ENCODE data around the gene NPR3.

The NPR3 gene

DNA sequence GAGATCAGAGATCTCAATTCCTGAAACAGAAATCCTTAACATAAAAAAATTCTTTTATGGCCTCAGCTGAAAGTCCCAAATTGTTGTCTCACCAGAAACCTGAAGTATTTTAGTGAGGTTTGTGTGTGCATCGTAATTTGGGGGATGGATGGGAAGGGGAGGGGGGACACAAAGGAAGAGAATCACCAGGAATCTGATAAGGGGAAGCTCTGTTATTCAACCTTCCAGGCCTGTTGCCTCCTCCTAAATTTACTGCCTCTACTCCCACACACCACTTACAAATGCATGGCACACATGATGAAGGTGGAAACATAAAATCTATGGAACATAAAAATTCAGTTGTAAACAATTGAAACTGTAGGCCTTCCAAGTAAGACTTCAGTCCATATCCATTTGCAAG is 97.7 kb downstream of the NPR3 start:
- Histone ChIP-seq H3K4me1 (ENCODE audit: insufficient read depth, insufficient read length) (no peaks in the 10 kb centered on the region), H3K36me3 (ENCODE audit: insufficient read depth, insufficient read length, low read length) (no peaks in the 10 kb centered on the region), H3K9ac (ENCODE audit: insufficient read length, low read depth) (no peak overlapping the region), H3K27me3 (ENCODE audit: insufficient read depth, insufficient read length) (no peaks in the 10 kb centered on the region), H3K4me3 (ENCODE audit: insufficient read length, low read depth) (no peak overlapping the region), H3K9me3 (ENCODE audit: insufficient read depth, low read length) (peaks cover 8% of the 10 kb centered on the region; the same call in 1 of the 2 replicates)
- no peak for DNase-seq (ENCODE audit: low read depth, low spot score)
- TF ChIP-seq SUZ12 (IDR thresholded peaks at IDR 0.05; ENCODE audit: extremely low read depth, insufficient read depth, insufficient read length), result no peak
- TF ChIP-seq ZNF274 (IDR thresholded peaks at IDR 0.05; ENCODE audit: low read depth, low read length), result no peak
- TF ChIP-seq YY1 (IDR thresholded peaks at IDR 0.05; ENCODE audit: insufficient read depth, insufficient read length), result no peak

DNA sequence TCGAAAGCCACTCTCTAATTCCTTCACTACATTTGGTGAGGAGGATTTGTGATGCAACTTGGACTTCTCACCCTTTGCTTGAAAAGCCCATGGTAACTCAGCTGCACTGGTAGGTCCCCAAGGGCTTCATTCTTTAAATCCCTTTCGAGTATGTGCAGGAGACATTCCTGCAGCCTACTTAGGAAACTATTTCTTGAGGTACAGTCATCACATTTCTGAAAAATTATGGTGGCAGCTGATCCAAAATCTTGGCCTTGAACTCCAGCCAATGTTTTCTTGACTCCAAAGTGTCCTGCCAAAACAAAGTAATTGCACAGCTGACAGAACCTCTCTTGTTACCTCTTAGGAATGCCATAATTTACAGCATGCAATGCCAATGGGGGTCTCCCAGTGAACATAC is 99.7 kb downstream of the NPR3 start:
- Histone ChIP-seq H3K9ac (ENCODE audit: insufficient read length, low read depth) (no peak overlapping the region), H3K36me3 (ENCODE audit: insufficient read depth, insufficient read length, low read length) (no peaks in the 10 kb centered on the region), H3K9me3 (ENCODE audit: insufficient read depth, low read length) (no peaks in the 10 kb centered on the region), H3K4me1 (ENCODE audit: insufficient read depth, insufficient read length) (no peaks in the 10 kb centered on the region), H3K4me3 (ENCODE audit: insufficient read length, low read depth) (no peak overlapping the region), H3K27me3 (ENCODE audit: insufficient read depth, insufficient read length) (no peaks in the 10 kb centered on the region)
- TF ChIP-seq ZNF274 (IDR thresholded peaks at IDR 0.05; ENCODE audit: low read depth, low read length), result no peak
- TF ChIP-seq SUZ12 (IDR thresholded peaks at IDR 0.05; ENCODE audit: extremely low read depth, insufficient read depth, insufficient read length), result no peak
- no peak for TF ChIP-seq YY1 (IDR thresholded peaks at IDR 0.05; ENCODE audit: insufficient read depth, insufficient read length)
- DNase-seq (ENCODE audit: low read depth, low spot score), result no peak

DNA sequence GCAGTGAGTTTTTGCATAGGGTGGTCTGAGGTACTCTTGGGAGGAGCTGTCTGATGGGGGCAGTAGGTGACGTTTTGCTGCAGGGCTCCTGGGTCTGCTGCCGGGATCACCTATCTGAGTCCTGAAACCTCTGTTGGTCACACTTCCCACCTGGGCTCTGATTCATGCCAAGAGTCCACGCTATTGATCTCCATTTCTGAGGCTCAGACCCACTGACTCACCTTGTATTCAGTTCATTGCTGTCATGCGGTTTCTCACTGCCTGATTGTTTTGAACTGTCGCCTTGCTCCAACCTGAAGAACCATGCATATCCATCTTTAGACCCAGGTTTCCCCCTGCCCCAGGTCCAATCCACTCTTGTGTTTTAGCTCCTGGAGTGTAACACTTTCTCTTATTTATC is 101.3 kb downstream of the NPR3 start:
- Histone ChIP-seq H3K36me3 (ENCODE audit: insufficient read depth, insufficient read length, low read length) (no peaks in the 10 kb centered on the region), H3K4me1 (ENCODE audit: insufficient read depth, insufficient read length) (no peaks in the 10 kb centered on the region), H3K4me3 (ENCODE audit: insufficient read length, low read depth) (no peak overlapping the region), H3K9ac (ENCODE audit: insufficient read length, low read depth) (no peak overlapping the region), H3K27me3 (ENCODE audit: insufficient read depth, insufficient read length) (no peaks in the 10 kb centered on the region), H3K9me3 (ENCODE audit: insufficient read depth, low read length) (no peaks in the 10 kb centered on the region)
- no peak for DNase-seq (ENCODE audit: low read depth, low spot score)
- no peak for TF ChIP-seq ZNF274 (IDR thresholded peaks at IDR 0.05; ENCODE audit: low read depth, low read length)
- TF ChIP-seq SUZ12 (IDR thresholded peaks at IDR 0.05; ENCODE audit: extremely low read depth, insufficient read depth, insufficient read length), result no peak
- TF ChIP-seq YY1 (IDR thresholded peaks at IDR 0.05; ENCODE audit: insufficient read depth, insufficient read length), result no peak

DNA sequence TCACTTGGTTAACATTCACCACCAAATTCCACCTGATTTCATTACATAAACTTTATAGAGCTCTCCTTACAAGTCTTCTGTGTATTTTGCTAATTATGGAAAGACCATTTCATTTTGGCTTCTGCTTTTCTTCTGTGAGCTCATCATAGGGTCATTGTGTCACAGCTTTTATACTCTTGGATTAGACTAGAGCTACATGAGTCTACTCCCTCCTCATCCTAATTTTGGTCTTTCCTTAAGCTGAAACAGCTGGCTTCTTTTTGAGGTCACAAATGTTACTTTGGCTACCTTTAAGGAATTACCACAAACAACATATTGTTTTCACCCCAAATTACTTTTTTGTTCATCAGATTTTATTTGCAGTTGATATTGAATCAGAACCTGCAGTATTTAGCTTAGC is 103.0 kb downstream of the NPR3 start:
- no peaks in the 10 kb centered on the region for H3K27me3 ChIP-seq (ENCODE audit: insufficient read depth, insufficient read length)
- no peaks in the 10 kb centered on the region for H3K36me3 ChIP-seq (ENCODE audit: insufficient read depth, insufficient read length, low read length)
- H3K4me3 ChIP-seq (ENCODE audit: insufficient read length, low read depth), result no peak overlapping the region
- no peaks in the 10 kb centered on the region for H3K9me3 ChIP-seq (ENCODE audit: insufficient read depth, low read length)
- TF ChIP-seq SUZ12 (IDR thresholded peaks at IDR 0.05; ENCODE audit: extremely low read depth, insufficient read depth, insufficient read length) (no peak), YY1 (IDR thresholded peaks at IDR 0.05; ENCODE audit: insufficient read depth, insufficient read length) (no peak), ZNF274 (IDR thresholded peaks at IDR 0.05; ENCODE audit: low read depth, low read length) (no peak)
- H3K4me1 ChIP-seq (ENCODE audit: insufficient read depth, insufficient read length), result no peaks in the 10 kb centered on the region
- no peak for DNase-seq (ENCODE audit: low read depth, low spot score)
- H3K9ac ChIP-seq (ENCODE audit: insufficient read length, low read depth), result no peak overlapping the region

DNA sequence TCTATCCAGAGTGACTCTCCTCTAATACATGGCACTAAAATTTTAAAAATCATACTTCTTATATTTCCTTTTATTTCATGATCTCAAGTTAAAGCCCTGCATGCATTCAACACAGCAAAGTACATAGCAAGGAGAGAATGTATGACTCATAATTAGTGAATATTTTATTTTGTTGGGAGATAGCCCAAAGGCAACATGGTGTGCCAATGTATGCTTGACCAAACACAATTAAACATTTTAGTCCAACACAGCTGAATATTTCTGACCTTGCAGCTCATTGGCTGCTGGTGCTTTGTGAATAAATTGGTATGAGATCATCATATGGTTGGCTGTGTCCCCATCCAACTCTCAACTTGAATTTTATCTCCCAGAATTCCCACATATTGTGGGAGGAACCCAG is 103.5 kb downstream of the NPR3 start:
- Histone ChIP-seq H3K9me3 (ENCODE audit: insufficient read depth, low read length) (no peaks in the 10 kb centered on the region), H3K4me1 (ENCODE audit: insufficient read depth, insufficient read length) (no peaks in the 10 kb centered on the region), H3K27me3 (ENCODE audit: insufficient read depth, insufficient read length) (no peaks in the 10 kb centered on the region), H3K4me3 (ENCODE audit: insufficient read length, low read depth) (no peak overlapping the region), H3K9ac (ENCODE audit: insufficient read length, low read depth) (no peak overlapping the region), H3K36me3 (ENCODE audit: insufficient read depth, insufficient read length, low read length) (no peaks in the 10 kb centered on the region)
- TF ChIP-seq YY1 (IDR thresholded peaks at IDR 0.05; ENCODE audit: insufficient read depth, insufficient read length) (no peak), ZNF274 (IDR thresholded peaks at IDR 0.05; ENCODE audit: low read depth, low read length) (no peak), SUZ12 (IDR thresholded peaks at IDR 0.05; ENCODE audit: extremely low read depth, insufficient read depth, insufficient read length) (no peak)
- DNase-seq (ENCODE audit: low read depth, low spot score), result no peak

DNA sequence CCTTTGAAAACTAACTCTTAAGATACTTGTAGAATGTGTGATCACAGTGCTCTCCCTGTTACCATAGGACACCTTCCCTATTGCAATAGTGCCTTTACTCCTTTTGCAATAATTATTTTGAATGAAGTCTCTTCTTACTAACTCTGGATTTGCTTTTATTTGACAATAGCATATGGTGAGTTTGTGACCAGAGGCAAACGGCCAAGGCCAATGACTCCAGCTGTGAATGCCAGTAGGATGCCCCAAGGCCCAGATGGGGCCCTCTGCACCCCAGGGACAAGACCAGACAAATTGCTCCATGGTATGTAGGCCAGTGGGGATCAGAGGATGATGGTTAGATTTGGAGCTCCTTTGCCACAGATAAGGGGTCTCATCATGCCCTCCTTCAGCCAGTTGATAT is 116.9 kb downstream of the NPR3 start:
- no peaks in the 10 kb centered on the region for H3K4me1 ChIP-seq (ENCODE audit: insufficient read depth, insufficient read length)
- no peaks in the 10 kb centered on the region for H3K36me3 ChIP-seq (ENCODE audit: insufficient read depth, insufficient read length, low read length)
- no peak overlapping the region for H3K9ac ChIP-seq (ENCODE audit: insufficient read length, low read depth)
- no peaks in the 10 kb centered on the region for H3K27me3 ChIP-seq (ENCODE audit: insufficient read depth, insufficient read length)
- TF ChIP-seq SUZ12 (IDR thresholded peaks at IDR 0.05; ENCODE audit: extremely low read depth, insufficient read depth, insufficient read length) (no peak), ZNF274 (IDR thresholded peaks at IDR 0.05; ENCODE audit: low read depth, low read length) (no peak), YY1 (IDR thresholded peaks at IDR 0.05; ENCODE audit: insufficient read depth, insufficient read length) (no peak)
- H3K9me3 ChIP-seq (ENCODE audit: insufficient read depth, low read length), result no peaks in the 10 kb centered on the region
- DNase-seq (ENCODE audit: low read depth, low spot score), result no peak
- no peak overlapping the region for H3K4me3 ChIP-seq (ENCODE audit: insufficient read length, low read depth)

DNA sequence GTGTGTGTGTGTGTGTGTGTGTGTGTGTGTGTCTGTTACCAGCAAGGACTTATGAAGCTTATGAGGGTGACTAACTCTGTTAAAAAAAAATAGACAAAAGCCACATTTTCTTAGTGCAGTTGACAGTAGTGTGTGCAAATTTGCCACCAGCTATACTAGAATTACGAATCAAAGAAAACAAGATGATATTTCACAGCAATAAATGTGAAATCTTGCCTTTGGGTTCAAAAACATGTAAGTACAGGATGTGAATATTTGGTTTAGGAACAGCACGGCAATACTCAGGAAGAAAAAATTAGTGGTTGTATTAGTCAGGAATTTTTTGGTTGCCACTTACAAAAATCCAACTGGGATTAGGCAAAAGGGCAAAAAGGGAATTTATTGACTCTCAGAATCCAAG is 117.4 kb downstream of the NPR3 start:
- Histone ChIP-seq H3K27me3 (ENCODE audit: insufficient read depth, insufficient read length) (no peaks in the 10 kb centered on the region), H3K36me3 (ENCODE audit: insufficient read depth, insufficient read length, low read length) (no peaks in the 10 kb centered on the region), H3K9me3 (ENCODE audit: insufficient read depth, low read length) (no peaks in the 10 kb centered on the region), H3K9ac (ENCODE audit: insufficient read length, low read depth) (no peak overlapping the region), H3K4me3 (ENCODE audit: insufficient read length, low read depth) (no peak overlapping the region), H3K4me1 (ENCODE audit: insufficient read depth, insufficient read length) (no peaks in the 10 kb centered on the region)
- TF ChIP-seq YY1 (IDR thresholded peaks at IDR 0.05; ENCODE audit: insufficient read depth, insufficient read length) (no peak), ZNF274 (IDR thresholded peaks at IDR 0.05; ENCODE audit: low read depth, low read length) (no peak), SUZ12 (IDR thresholded peaks at IDR 0.05; ENCODE audit: extremely low read depth, insufficient read depth, insufficient read length) (no peak)
- DNase-seq (ENCODE audit: low read depth, low spot score), result no peak

DNA sequence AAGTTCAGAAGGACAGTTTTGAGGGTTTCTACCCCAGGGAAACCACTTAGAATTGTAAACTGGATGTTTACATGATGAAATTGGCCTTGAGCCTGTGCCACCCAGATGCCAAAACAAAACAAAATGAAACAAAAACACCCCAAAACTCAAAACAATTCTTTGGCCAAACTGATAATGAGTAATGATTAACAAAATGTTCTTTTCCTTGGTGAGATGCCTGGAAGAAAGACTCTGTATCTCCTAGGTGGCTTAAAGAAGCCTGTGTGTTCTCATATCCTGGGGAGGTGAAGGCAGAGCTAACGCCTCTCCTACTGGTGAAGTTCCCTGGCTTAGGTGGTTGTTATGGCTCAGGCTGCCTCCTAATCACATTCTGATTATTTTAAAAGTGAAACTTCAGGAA is 120.5 kb downstream of the NPR3 start:
- Histone ChIP-seq H3K4me3 (ENCODE audit: insufficient read length, low read depth) (no peak overlapping the region), H3K36me3 (ENCODE audit: insufficient read depth, insufficient read length, low read length) (no peaks in the 10 kb centered on the region), H3K4me1 (ENCODE audit: insufficient read depth, insufficient read length) (no peaks in the 10 kb centered on the region), H3K27me3 (ENCODE audit: insufficient read depth, insufficient read length) (no peaks in the 10 kb centered on the region), H3K9ac (ENCODE audit: insufficient read length, low read depth) (no peak overlapping the region), H3K9me3 (ENCODE audit: insufficient read depth, low read length) (no peaks in the 10 kb centered on the region)
- no peak for DNase-seq (ENCODE audit: low read depth, low spot score)
- TF ChIP-seq ZNF274 (IDR thresholded peaks at IDR 0.05; ENCODE audit: low read depth, low read length) (no peak), SUZ12 (IDR thresholded peaks at IDR 0.05; ENCODE audit: extremely low read depth, insufficient read depth, insufficient read length) (no peak), YY1 (IDR thresholded peaks at IDR 0.05; ENCODE audit: insufficient read depth, insufficient read length) (no peak)
